Neural crest cell (in vitro differentiated cells): ENCODE data around the gene BBOX1. TPM values are rescaled to one million over a fixed set of nuclear protein-coding genes. Genes with fewer than 3 reads are reported as not detected.

Source experiments
- DNase-seq: peaks from one replicate; pipeline ENCODE4 v3.0.0; 2021; ENCODE audit warnings: low read depth, mixed read lengths, low spot score
- H3K27ac Mint-ChIP-seq: one replicate; pipeline ENCODE4 v1.8.0; 2021; ENCODE audit warnings: mild to moderate bottlenecking, mixed read lengths; ENCODE audit not compliant: unreplicated experiment
- H3K27me3 Mint-ChIP-seq: 2 replicates; pipeline ENCODE4 v1.8.0; 2021; ENCODE audit warnings: low read depth, mild to moderate bottlenecking, mixed read lengths
- H3K36me3 Mint-ChIP-seq: 2 replicates; pipeline ENCODE4 v1.8.0; 2021; ENCODE audit warnings: low read depth, mild to moderate bottlenecking, mixed read lengths
- H3K4me1 Mint-ChIP-seq: 2 replicates; pipeline ENCODE4 v1.8.0; 2021; ENCODE audit warnings: mixed read lengths
- H3K4me3 Mint-ChIP-seq: one replicate; pipeline ENCODE4 v1.8.0; 2021; ENCODE audit warnings: mild to moderate bottlenecking, mixed read lengths
- H3K9me3 Mint-ChIP-seq: 2 replicates; pipeline ENCODE4 v1.8.0; 2021; ENCODE audit warnings: mixed read lengths
- total RNA-seq: library from RNA; stranded (reverse); gene quantifications from 2 replicates; pipeline ENCODE4 v1.2.1, GENCODE V29; 2021
- TF ChIP-seq, protein P1 (sequence below): fragments of 200-600 bp; sonication (generic); conservative IDR thresholded peaks from 2 replicates; pipeline ENCODE4 v1.5.0; 2021; ENCODE audit warnings: antibody characterized with exemption, mild to moderate bottlenecking

The BBOX1 gene
- total RNA-seq, 1 donor from 2014 or later, result not detected

DNA sequence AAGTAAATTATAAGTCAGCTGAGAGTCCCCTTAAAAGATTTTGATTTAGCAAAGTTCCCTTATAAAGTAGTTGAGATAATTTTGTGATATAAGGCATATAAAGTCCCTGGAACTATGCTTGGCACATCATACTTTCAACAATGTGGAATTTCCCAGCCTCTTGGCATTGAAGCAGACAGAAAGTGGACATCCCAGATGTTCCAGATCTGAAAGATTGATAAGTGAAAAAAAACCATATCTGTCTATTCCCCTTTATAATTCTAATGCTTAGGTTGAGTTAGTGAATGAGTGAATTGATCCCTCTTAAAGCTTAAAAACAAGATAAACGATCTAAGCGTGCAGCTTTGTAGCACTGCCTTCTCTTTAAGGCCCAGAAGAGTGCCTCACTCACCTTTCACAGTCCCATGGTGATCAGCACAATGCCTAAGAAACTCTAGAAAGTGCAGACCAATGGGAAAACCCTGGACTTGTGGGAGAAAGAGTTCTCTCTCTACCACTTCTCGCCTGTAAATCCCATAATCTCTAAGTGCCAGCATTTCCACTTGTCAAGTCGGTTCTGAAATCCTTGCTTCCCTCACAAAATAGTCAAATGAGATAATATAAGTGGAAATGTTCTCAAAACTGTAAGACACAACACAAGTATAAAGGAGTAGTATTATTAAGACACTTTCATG lies 28.9 kb upstream of the BBOX1 start:
- H3K4me1 Mint-ChIP-seq, result peaks cover 37% of the 10 kb centered on the region
- DNase-seq, result no peak
- no peaks in the 10 kb centered on the region for H3K36me3 Mint-ChIP-seq
- peak overlapping the region; percentile 96 for H3K27ac Mint-ChIP-seq
- peak overlapping the region; percentile 22 for H3K4me3 Mint-ChIP-seq
- H3K27me3 Mint-ChIP-seq, result no peaks in the 10 kb centered on the region
- no peaks in the 10 kb centered on the region for H3K9me3 Mint-ChIP-seq
- TF ChIP-seq, protein P1, sequence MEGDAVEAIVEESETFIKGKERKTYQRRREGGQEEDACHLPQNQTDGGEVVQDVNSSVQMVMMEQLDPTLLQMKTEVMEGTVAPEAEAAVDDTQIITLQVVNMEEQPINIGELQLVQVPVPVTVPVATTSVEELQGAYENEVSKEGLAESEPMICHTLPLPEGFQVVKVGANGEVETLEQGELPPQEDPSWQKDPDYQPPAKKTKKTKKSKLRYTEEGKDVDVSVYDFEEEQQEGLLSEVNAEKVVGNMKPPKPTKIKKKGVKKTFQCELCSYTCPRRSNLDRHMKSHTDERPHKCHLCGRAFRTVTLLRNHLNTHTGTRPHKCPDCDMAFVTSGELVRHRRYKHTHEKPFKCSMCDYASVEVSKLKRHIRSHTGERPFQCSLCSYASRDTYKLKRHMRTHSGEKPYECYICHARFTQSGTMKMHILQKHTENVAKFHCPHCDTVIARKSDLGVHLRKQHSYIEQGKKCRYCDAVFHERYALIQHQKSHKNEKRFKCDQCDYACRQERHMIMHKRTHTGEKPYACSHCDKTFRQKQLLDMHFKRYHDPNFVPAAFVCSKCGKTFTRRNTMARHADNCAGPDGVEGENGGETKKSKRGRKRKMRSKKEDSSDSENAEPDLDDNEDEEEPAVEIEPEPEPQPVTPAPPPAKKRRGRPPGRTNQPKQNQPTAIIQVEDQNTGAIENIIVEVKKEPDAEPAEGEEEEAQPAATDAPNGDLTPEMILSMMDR, result no peak

DNA sequence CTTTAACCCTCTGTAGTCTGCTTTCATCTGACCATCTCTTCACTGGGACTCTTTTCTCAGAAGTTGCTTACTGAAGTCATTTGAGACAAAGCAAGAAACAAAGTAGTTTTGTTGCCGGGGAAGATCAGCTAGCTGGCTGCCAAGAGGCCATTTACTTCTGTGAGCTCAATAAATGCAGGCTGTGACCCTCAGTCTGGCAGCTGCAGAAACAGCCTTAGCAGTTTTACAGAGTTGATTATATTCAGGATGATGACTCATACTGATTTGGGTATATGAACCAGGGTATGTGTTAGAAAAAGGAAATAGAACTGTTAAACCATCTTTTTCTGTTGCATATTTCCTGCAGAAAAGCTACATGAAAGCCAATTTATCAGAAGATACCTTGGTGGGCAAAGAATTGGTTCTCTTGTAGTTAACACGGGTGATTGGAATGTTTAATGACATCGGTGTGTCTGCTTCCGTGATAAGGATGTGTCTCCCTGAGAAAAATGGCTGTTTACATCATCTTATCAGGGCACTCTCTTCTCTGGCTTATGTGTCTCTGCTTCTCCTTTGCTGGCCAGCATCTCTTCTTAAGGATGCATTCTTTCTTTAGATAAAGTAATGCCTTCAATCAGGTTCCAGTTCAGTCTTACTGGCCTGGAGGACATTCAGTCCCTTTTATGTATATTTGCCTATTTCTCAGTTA lies 28.2 kb upstream of the BBOX1 start:
- DNase-seq, result no peak
- Mint-ChIP-seq H3K27me3 (no peaks in the 10 kb centered on the region), H3K4me3 (peak overlapping the region; percentile 22), H3K27ac (peak overlapping the region; percentile 96), H3K4me1 (peaks cover 37% of the 10 kb centered on the region), H3K36me3 (no peaks in the 10 kb centered on the region), H3K9me3 (no peaks in the 10 kb centered on the region)
- TF ChIP-seq, protein P1, result no peak

DNA sequence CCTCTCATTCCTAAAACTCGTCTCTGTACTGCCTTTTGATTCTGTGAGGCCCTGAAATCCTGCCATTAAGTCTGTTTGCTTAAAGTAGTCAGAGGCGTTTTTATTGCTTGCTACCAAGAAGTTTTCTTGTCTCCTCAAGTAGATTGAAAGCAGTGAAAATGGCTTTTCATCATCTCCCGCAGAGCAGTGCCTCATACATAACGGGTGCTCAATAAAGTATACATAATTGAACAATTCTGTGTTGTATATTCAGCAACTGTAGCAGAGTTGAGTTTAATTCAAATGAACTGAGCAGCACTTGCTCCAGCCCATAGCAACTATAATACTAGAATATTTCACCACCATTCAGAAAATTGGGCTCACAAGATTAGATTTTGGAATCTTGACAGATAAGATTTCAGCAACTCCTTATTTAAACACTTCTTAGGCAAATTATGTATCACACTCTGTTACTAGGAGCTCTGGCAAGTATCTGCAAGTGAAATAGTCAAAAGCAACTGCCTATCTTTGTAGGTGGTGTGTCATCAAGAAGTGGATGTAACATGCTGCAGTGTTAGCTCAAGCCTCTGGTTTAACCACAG lies 26.7 kb upstream of the BBOX1 start:
- TF ChIP-seq, protein P1, result no peak
- no peak for DNase-seq
- H3K4me3 Mint-ChIP-seq, result no peak overlapping the region
- no peaks in the 10 kb centered on the region for H3K36me3 Mint-ChIP-seq
- no peaks in the 10 kb centered on the region for H3K9me3 Mint-ChIP-seq
- peaks cover 37% of the 10 kb centered on the region for H3K4me1 Mint-ChIP-seq
- H3K27me3 Mint-ChIP-seq, result no peaks in the 10 kb centered on the region
- peak overlapping the region; percentile 30 for H3K27ac Mint-ChIP-seq

DNA sequence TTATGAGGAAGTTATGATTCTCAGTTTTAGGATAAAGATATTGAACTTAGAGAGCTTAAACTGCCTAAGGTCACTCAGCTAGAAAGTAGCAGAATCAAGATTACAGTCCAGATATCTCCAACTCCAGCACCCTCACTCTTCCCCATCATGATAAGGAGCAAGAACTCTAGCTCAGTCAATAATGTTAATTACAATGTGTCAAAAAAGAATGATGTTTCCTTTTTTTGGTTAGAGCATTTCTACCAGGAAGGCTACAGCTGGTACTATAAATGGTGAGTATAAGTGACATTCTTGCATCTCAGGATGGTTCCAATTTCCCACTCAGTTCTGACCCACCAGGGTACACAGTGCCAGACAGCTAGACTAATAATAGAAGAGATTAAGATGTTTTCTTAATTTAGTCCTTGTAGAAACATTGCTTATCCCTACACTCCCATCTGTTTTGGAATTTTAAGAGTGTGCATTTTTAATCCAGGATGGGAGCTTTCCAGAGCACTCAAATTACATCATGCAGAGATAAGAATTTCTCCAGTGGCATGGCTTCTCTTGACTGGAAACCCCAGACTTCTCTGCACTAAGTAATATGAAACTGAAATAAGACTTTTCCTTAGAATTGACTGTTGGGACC lies 21.6 kb upstream of the BBOX1 start:
- no peak overlapping the region for H3K27ac Mint-ChIP-seq
- DNase-seq, result no peak
- no peaks in the 10 kb centered on the region for H3K27me3 Mint-ChIP-seq
- no peaks in the 10 kb centered on the region for H3K36me3 Mint-ChIP-seq
- TF ChIP-seq, protein P1, result no peak
- no peak overlapping the region for H3K4me3 Mint-ChIP-seq
- H3K9me3 Mint-ChIP-seq, result no peaks in the 10 kb centered on the region
- H3K4me1 Mint-ChIP-seq, result peaks cover 8% of the 10 kb centered on the region

DNA sequence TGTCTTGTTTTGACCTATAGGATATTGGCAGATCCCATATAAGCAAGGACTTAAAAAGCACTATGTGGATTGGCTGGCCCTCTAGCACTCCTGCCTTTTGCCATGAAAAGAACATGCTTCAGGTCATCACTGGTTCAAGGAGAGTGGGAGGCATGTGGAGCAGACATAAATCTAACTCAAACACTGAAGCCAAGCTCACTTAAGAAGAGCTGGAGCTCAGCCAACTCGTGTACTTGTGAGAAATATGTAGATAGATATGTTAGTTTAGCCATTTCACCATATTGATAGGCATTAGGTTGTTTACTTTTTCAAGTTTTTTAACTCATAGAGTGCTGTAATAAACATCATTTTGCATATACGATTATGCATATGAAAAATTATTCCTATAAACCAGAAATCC lies 19.9 kb upstream of the BBOX1 start:
- no peaks in the 10 kb centered on the region for H3K36me3 Mint-ChIP-seq
- no peaks in the 10 kb centered on the region for H3K9me3 Mint-ChIP-seq
- H3K27me3 Mint-ChIP-seq, result no peaks in the 10 kb centered on the region
- H3K4me3 Mint-ChIP-seq, result no peak overlapping the region
- no peak for DNase-seq
- H3K4me1 Mint-ChIP-seq, result peaks cover 5% of the 10 kb centered on the region
- TF ChIP-seq, protein P1, result no peak
- no peak overlapping the region for H3K27ac Mint-ChIP-seq
